ENCODE data around the gene PEAK1.

Gene PEAK1

DNA sequence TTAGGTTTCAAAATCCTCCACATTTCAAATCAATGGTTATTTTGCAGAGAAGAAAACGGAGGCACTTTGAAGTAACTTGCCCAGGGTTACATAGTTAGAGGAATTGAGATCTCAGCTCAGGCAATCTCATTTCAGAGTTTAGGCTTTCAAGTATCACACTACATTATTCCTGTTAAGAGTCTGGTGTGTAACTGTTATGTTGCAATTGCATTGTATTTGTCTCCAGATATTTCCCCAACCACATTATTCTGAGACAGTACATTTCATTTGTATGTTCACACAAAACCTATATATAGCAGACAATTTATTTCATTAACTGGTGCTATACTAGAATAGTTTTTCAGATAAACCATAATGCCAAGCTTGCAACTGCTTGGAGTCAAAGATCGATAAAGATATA, 194.8 kb downstream of the PEAK1 start:
- H3K4me3 ChIP-seq (ENCODE audit: control insufficient read depth, low read depth, low read length) = no peak overlapping the region
- TF ChIP-seq, protein P1, sequence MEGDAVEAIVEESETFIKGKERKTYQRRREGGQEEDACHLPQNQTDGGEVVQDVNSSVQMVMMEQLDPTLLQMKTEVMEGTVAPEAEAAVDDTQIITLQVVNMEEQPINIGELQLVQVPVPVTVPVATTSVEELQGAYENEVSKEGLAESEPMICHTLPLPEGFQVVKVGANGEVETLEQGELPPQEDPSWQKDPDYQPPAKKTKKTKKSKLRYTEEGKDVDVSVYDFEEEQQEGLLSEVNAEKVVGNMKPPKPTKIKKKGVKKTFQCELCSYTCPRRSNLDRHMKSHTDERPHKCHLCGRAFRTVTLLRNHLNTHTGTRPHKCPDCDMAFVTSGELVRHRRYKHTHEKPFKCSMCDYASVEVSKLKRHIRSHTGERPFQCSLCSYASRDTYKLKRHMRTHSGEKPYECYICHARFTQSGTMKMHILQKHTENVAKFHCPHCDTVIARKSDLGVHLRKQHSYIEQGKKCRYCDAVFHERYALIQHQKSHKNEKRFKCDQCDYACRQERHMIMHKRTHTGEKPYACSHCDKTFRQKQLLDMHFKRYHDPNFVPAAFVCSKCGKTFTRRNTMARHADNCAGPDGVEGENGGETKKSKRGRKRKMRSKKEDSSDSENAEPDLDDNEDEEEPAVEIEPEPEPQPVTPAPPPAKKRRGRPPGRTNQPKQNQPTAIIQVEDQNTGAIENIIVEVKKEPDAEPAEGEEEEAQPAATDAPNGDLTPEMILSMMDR (conservative IDR thresholded peaks at IDR 0.05; ENCODE audit: control insufficient read depth, insufficient read depth, low read depth, low read length) = no peak
- no peak for DNase-seq (ENCODE audit: low read depth)

DNA sequence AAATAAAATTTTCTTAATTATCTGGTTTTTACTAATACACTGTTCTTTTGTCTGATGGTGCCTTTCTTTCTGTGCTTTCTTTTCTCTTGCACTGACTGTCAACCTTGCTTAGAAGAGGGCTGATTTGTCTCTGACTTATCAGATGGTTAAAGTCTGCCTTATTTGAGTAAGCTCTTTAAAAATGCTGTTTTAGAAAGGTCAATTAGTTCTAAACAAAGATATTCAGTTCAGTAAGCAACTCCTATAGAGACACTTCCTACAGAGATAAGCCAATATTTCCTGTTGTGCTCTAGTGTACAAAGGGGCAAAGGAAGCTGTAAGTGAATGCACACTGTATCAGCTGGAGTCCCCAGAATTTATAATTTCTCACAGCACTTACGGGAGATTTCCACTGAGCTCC, 195.6 kb downstream of the PEAK1 start:
- H3K4me3 ChIP-seq (ENCODE audit: control insufficient read depth, low read depth, low read length) = no peak overlapping the region
- DNase-seq (ENCODE audit: low read depth) = no peak
- TF ChIP-seq, protein P1 (conservative IDR thresholded peaks at IDR 0.05; ENCODE audit: control insufficient read depth, insufficient read depth, low read depth, low read length) = no peak

- no peak for DNase-seq (ENCODE audit: low read depth)
- no peak overlapping the region for H3K4me3 ChIP-seq (ENCODE audit: control insufficient read depth, low read depth, low read length)
- TF ChIP-seq, protein P1 (conservative IDR thresholded peaks at IDR 0.05; ENCODE audit: control insufficient read depth, insufficient read depth, low read depth, low read length) = no peak
Measured at GRCh38 chr15:77221708-77222107, 198.2 kb downstream of the PEAK1 start.

GRCh38 chr15:77221174-77221573, 198.7 kb downstream of the PEAK1 start:
- TF ChIP-seq, protein P1 (conservative IDR thresholded peaks at IDR 0.05; ENCODE audit: control insufficient read depth, insufficient read depth, low read depth, low read length) = no peak
- no peak overlapping the region for H3K4me3 ChIP-seq (ENCODE audit: control insufficient read depth, low read depth, low read length)
- DNase-seq (ENCODE audit: low read depth) = no peak

DNA sequence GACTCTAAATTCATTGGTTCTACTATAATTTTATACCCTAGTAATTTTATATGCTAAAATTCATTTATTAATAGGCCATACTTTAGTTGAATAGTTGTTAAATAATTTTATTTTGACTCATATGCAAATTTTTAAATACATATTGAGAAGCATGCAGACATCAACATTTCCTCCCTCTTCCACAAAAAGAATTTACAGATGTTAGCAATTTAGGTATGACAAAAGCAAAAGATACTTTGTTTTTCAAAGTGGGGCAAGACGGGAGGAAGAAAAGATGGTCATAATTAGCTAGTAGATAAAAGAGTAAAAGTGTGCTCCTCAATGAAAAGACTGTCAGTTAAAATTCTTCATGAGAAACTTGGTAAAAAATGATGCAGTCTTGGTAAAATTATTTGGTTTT, 200.1 kb downstream of the PEAK1 start:
- DNase-seq (ENCODE audit: low read depth) = peak; percentile 3
- no peak overlapping the region for H3K4me3 ChIP-seq (ENCODE audit: control insufficient read depth, low read depth, low read length)
- TF ChIP-seq, protein P1 (conservative IDR thresholded peaks at IDR 0.05; ENCODE audit: control insufficient read depth, insufficient read depth, low read depth, low read length) = no peak

- TF ChIP-seq, protein P1 (conservative IDR thresholded peaks at IDR 0.05; ENCODE audit: control insufficient read depth, insufficient read depth, low read depth, low read length) = no peak
- no peak for DNase-seq (ENCODE audit: low read depth)
Measured at GRCh38 chr15:77209221-77209620, 210.7 kb downstream of the PEAK1 start.

DNA sequence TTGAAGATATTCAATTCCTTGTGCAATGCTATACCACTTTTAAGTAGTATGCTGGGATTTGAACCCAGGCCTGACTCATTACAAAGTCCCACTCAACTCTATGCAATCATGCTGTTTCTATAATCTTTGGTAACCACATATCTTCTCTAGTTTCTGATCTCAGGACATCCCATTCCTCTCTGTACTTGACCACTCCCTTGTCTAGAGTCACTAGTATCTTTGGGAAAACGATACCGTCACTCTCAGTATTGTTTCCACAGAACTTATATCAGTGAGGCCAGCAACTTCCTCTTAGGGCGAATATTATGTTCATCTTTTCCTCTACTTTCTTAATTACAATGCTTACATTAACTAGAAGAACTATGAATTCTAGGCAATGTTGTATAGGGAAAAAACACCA, 211.7 kb downstream of the PEAK1 start:
- TF ChIP-seq, protein P1 (conservative IDR thresholded peaks at IDR 0.05; ENCODE audit: control insufficient read depth, insufficient read depth, low read depth, low read length) = no peak
- no peak overlapping the region for H3K4me3 ChIP-seq (ENCODE audit: control insufficient read depth, low read depth, low read length)
- no peak for DNase-seq (ENCODE audit: low read depth)

More at GRCh38 chr15:77209221-77209620, 210.7 kb downstream of the PEAK1 start:
- H3K4me3 ChIP-seq (ENCODE audit: control insufficient read depth, low read depth, low read length) = no peak overlapping the region
